H9 (cell line): Measurements from ENCODE around the gene C7orf25. TPM values are rescaled to one million over a fixed set of nuclear protein-coding genes. Genes with fewer than 3 reads are reported as not detected.

Experiments
- DNase-seq: peaks from one replicate; pipeline ENCODE4 v3.0.0-alpha.2; 2017
- H2AFZ ChIP-seq: one replicate; pipeline ENCODE4 v1.6.1; 2013; ENCODE audit warnings: mild to moderate bottlenecking, low read length, control low read depth, moderate library complexity
- H2AK5ac ChIP-seq: 2 replicates; pipeline ENCODE4 v1.6.1; 2013; ENCODE audit warnings: low read length, control low read depth, mixed read lengths; ENCODE audit not compliant: insufficient read length
- H2BK120ac ChIP-seq: one replicate; pipeline ENCODE4 v1.6.1; 2013; ENCODE audit warnings: low read depth, mild to moderate bottlenecking, low read length, control low read depth, inconsistent platforms; ENCODE audit not compliant: poor library complexity, severe bottlenecking
- H2BK12ac ChIP-seq: 2 replicates; pipeline ENCODE4 v1.6.1; 2013; ENCODE audit warnings: low read length, control low read depth, mixed read lengths, low read depth; ENCODE audit not compliant: insufficient read length
- H2BK15ac ChIP-seq: 2 replicates; pipeline ENCODE4 v1.6.1; 2013; ENCODE audit warnings: low read depth, low read length, control low read depth
- H2BK20ac ChIP-seq: one replicate; pipeline ENCODE4 v1.6.1; 2013; ENCODE audit warnings: low read depth, mild to moderate bottlenecking, low read length, control low read depth, inconsistent platforms; ENCODE audit not compliant: poor library complexity, severe bottlenecking
- H2BK5ac ChIP-seq: 2 replicates; pipeline ENCODE4 v1.6.1; 2013; ENCODE audit warnings: low read length, control low read depth, mixed read lengths; ENCODE audit not compliant: insufficient read length
- H3K14ac ChIP-seq: 2 replicates; pipeline ENCODE4 v1.6.1; 2013; ENCODE audit warnings: low read length, control low read depth; ENCODE audit not compliant: insufficient read depth
- H3K18ac ChIP-seq: 2 replicates; pipeline ENCODE4 v1.6.1; 2013; ENCODE audit warnings: low read depth, mild to moderate bottlenecking, mixed read lengths, low read length, control low read depth; ENCODE audit not compliant: insufficient read length
- H3K23ac ChIP-seq: 2 replicates; pipeline ENCODE4 v1.6.1; 2013; ENCODE audit warnings: low read length, control low read depth, mixed read lengths, low read depth; ENCODE audit not compliant: insufficient read length
- H3K23me2 ChIP-seq: 2 replicates; pipeline ENCODE4 v1.6.1; 2013; ENCODE audit warnings: low read depth, mild to moderate bottlenecking, mixed read lengths, low read length, control low read depth; ENCODE audit not compliant: insufficient read length, poor library complexity, severe bottlenecking
- H3K27ac ChIP-seq: 2 replicates; pipeline ENCODE4 v1.5.1; 2013; ENCODE audit warnings: low read length, control low read depth, mixed read lengths, low read depth; ENCODE audit not compliant: insufficient read length
- H3K27me3 ChIP-seq: 2 replicates; pipeline ENCODE4 v1.6.1; 2013; ENCODE audit warnings: low read length, control low read depth, inconsistent platforms; ENCODE audit not compliant: insufficient read depth
- H3K4ac ChIP-seq: 2 replicates; pipeline ENCODE4 v1.6.1; 2013; ENCODE audit warnings: low read depth, mild to moderate bottlenecking, control low read depth, inconsistent platforms, low read length, moderate library complexity
- H3K4me1 ChIP-seq: 2 replicates; pipeline ENCODE4 v1.6.1; 2013; ENCODE audit warnings: low read length, control low read depth, inconsistent platforms; ENCODE audit not compliant: insufficient read depth
- H3K4me2 ChIP-seq: 2 replicates; pipeline ENCODE4 v1.6.1; 2013; ENCODE audit warnings: low read length, control low read depth, mixed read lengths; ENCODE audit not compliant: insufficient read length, insufficient read depth
- H3K56ac ChIP-seq: 2 replicates; pipeline ENCODE4 v1.6.1; 2013; ENCODE audit warnings: low read depth, mild to moderate bottlenecking, mixed read lengths, low read length, control low read depth; ENCODE audit not compliant: insufficient read length
- H3K79me1 ChIP-seq: 2 replicates; pipeline ENCODE4 v1.6.1; 2013; ENCODE audit warnings: low read depth, mild to moderate bottlenecking, moderate library complexity, low read length, control low read depth, inconsistent platforms; ENCODE audit not compliant: insufficient read depth, poor library complexity, severe bottlenecking
- H3K79me2 ChIP-seq: 2 replicates; pipeline ENCODE4 v1.6.1; 2013; ENCODE audit warnings: low read length, control low read depth, inconsistent platforms; ENCODE audit not compliant: insufficient read depth
- H3K9ac ChIP-seq: 2 replicates; pipeline ENCODE4 v1.6.1; 2013; ENCODE audit warnings: low read length, control low read depth, mixed read lengths; ENCODE audit not compliant: insufficient read length; ENCODE audit errors: extremely low read depth
- H3K9me3 ChIP-seq: one replicate; pipeline ENCODE4 v1.6.1; 2013; ENCODE audit warnings: low read depth, low read length, inconsistent platforms; ENCODE audit not compliant: control insufficient read depth
- H3T11ph ChIP-seq: one replicate; pipeline ENCODE4 v1.6.1; 2013; ENCODE audit warnings: mild to moderate bottlenecking, low read length, control low read depth, inconsistent platforms
- H4K20me1 ChIP-seq: one replicate; pipeline ENCODE4 v1.6.1; 2013; ENCODE audit not compliant: control insufficient read depth, insufficient read length, insufficient read depth
- H4K5ac ChIP-seq: 2 replicates; pipeline ENCODE4 v1.6.1; 2013; ENCODE audit warnings: low read depth, mild to moderate bottlenecking, mixed read lengths, low read length, control low read depth; ENCODE audit not compliant: insufficient read length
- H4K8ac ChIP-seq: replicated peaks from 2 replicates; pipeline ENCODE4 v1.6.1; 2013; ENCODE audit warnings: low read length, control low read depth, mixed read lengths, low read depth; ENCODE audit not compliant: insufficient read length
- H4K91ac ChIP-seq: 2 replicates; pipeline ENCODE4 v1.6.1; 2013; ENCODE audit warnings: low read depth, mild to moderate bottlenecking, moderate library complexity, mixed read lengths, low read length, control low read depth; ENCODE audit not compliant: insufficient read length
- H3K27ac Mint-ChIP-seq, 3 experiments: 2 replicates in 2 of 3; 3 replicates in 1 of 3; pipeline ENCODE4 v1.8.0; 2020 to 2021; ENCODE audit warnings: mixed read lengths in 3 of 3, mild to moderate bottlenecking in 1 of 3, moderate library complexity in 1 of 3
- H3K27me3 Mint-ChIP-seq: 2 replicates; pipeline ENCODE4 v1.8.0; 2021; ENCODE audit warnings: low read depth, mild to moderate bottlenecking, moderate library complexity, mixed read lengths
- H3K36me3 Mint-ChIP-seq, 3 experiments: 2 replicates in 2 of 3; 3 replicates in 1 of 3; pipeline ENCODE4 v1.8.0; 2020 to 2021; ENCODE audit warnings: low read depth in 3 of 3, mixed read lengths in 3 of 3; ENCODE audit not compliant: insufficient read depth in 1 of 3
- H3K4me1 Mint-ChIP-seq, 2 experiments: 2 replicates each; pipeline ENCODE4 v1.8.0; 2020; ENCODE audit warnings: mixed read lengths in 2 of 2
- H3K4me3 Mint-ChIP-seq, 2 experiments: 2 replicates in 1 of 2; 3 replicates in 1 of 2; pipeline ENCODE4 v1.8.0; 2020 to 2021; ENCODE audit warnings: mild to moderate bottlenecking in 2 of 2, mixed read lengths in 2 of 2, moderate library complexity in 1 of 2
- H3K9me3 Mint-ChIP-seq, 2 experiments: 2 replicates in 1 of 2; 3 replicates in 1 of 2; pipeline ENCODE4 v1.8.0; 2020; ENCODE audit warnings: mild to moderate bottlenecking in 2 of 2, mixed read lengths in 2 of 2, moderate library complexity in 1 of 2
- WGBS: extraction: QIAGEN DNeasy Blood & Tissue Kit; methylation state at CpG from one replicate; pipeline ENCODE4 v1.1.7; 2013; ENCODE audit warnings: missing lambda C conversion rate, low lambda C conversion rate, mixed read lengths; ENCODE audit not compliant: insufficient read length; ENCODE audit errors: extremely low coverage; 5-methylcytosine and 5-hydroxymethylcytosine counted together
- total RNA-seq: library from RNA; stranded (reverse); gene quantifications from 2 replicates; pipeline ENCODE4 v1.2.1, GENCODE V29; 2021
- TF ChIP-seq, protein P1 (sequence below): fragments of 200-600 bp; sonication (generic); conservative IDR thresholded peaks from 3 replicates; pipeline ENCODE4 v1.8.0; 2021; ENCODE audit warnings: antibody characterized with exemption, mild to moderate bottlenecking

The C7orf25 gene
- total RNA-seq, 1 experiment from 2014 or later, result 3.8 TPM

DNA sequence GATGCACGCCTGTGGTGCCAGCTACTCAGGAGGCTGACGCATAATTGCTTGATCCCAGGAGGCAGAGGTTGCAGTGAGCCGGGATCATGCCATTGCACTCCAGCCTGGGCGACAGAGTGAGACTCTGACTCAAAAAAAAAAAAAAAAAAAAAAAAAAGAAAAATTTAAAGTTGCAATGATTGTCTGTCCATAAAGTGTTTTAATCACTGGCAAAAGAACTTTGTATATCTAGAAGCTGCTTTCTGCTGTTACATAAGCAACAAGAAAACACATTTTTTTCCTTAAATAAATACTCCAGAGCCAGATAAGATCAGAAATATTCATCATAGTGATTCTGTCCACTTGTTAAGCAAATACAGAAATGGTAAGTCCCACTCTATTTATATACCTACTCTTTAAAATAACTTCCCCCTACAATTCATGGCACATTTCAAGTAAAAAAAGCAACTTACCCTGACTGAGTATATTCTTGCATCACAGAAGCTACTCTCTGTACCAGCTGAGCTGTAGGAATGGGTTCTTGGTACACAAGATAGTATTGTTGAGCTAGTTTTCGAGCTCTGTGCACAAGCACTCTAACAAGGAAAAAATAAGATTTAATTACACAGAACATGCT lies 12.5 kb upstream of the C7orf25 start:
- Histone ChIP-seq H2AFZ (no peak overlapping the region), H3K9ac (no peak overlapping the region), H2BK15ac (no peak overlapping the region), H3K4ac (no peak overlapping the region), H3K23me2 (no peaks in the 10 kb centered on the region), H4K20me1 (no peaks in the 10 kb centered on the region), H3K79me2 (peaks cover 10% of the 10 kb centered on the region), H2BK20ac (no peak overlapping the region), H4K5ac (no peak overlapping the region), H3K14ac (no peak overlapping the region), H3K79me1 (peaks cover 3% of the 10 kb centered on the region), H3K18ac (no peak overlapping the region), H4K91ac (no peak overlapping the region), H3K4me1 (no peaks in the 10 kb centered on the region), H2BK12ac (no peak overlapping the region), H3K27ac (no peak overlapping the region), H2BK5ac (no peak overlapping the region), H3K9me3 (no peaks in the 10 kb centered on the region), H4K8ac (no peak overlapping the region), H3T11ph (no peak overlapping the region), H2AK5ac (no peak overlapping the region), H3K4me2 (no peak overlapping the region), H3K23ac (no peak overlapping the region), H3K56ac (no peak overlapping the region), H3K27me3 (no peaks in the 10 kb centered on the region), H2BK120ac (no peak overlapping the region)
- Mint-ChIP-seq H3K9me3 (no peaks in the 10 kb centered on the region), H3K36me3 (peaks cover 38 to 82% (median 80%) of the 10 kb centered on the region in 3 experiments; a peak in 6 of 7 replicates), H3K27me3 (no peaks in the 10 kb centered on the region), H3K4me1 (peaks cover 5 to 23% of the 10 kb centered on the region in 2 experiments), H3K4me3 (no peak overlapping the region), H3K27ac (peak overlapping the region in 1 of 3 experiments; percentile 4; a peak in 1 of 7 replicates)
- no CpG with 5 or more reads among the region's 5 CpGs for WGBS
- TF ChIP-seq, protein P1, sequence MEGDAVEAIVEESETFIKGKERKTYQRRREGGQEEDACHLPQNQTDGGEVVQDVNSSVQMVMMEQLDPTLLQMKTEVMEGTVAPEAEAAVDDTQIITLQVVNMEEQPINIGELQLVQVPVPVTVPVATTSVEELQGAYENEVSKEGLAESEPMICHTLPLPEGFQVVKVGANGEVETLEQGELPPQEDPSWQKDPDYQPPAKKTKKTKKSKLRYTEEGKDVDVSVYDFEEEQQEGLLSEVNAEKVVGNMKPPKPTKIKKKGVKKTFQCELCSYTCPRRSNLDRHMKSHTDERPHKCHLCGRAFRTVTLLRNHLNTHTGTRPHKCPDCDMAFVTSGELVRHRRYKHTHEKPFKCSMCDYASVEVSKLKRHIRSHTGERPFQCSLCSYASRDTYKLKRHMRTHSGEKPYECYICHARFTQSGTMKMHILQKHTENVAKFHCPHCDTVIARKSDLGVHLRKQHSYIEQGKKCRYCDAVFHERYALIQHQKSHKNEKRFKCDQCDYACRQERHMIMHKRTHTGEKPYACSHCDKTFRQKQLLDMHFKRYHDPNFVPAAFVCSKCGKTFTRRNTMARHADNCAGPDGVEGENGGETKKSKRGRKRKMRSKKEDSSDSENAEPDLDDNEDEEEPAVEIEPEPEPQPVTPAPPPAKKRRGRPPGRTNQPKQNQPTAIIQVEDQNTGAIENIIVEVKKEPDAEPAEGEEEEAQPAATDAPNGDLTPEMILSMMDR, result no peak
- no peak for DNase-seq
